ENCODE results near the gene ZSWIM6.

DNA sequence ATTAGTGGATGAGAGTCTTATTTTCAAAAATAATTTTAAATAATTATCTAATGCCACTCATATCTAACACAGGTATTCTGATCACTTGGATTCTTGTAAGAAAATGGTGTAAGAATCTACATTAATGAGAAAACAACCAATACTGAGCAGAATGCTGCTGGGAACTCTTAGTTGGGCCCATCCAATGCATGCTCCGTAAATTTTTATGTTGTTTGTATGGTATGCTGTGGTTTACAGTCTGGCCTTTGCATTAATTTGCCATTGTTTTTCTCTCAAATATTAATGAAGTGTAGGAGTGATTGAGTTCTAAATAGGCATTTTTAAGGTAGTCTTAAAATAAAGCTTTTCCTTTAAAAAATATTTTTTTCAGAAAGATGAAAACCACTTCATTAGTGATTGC, 133.4 kb downstream of the ZSWIM6 start:
- TF ChIP-seq, protein P1, sequence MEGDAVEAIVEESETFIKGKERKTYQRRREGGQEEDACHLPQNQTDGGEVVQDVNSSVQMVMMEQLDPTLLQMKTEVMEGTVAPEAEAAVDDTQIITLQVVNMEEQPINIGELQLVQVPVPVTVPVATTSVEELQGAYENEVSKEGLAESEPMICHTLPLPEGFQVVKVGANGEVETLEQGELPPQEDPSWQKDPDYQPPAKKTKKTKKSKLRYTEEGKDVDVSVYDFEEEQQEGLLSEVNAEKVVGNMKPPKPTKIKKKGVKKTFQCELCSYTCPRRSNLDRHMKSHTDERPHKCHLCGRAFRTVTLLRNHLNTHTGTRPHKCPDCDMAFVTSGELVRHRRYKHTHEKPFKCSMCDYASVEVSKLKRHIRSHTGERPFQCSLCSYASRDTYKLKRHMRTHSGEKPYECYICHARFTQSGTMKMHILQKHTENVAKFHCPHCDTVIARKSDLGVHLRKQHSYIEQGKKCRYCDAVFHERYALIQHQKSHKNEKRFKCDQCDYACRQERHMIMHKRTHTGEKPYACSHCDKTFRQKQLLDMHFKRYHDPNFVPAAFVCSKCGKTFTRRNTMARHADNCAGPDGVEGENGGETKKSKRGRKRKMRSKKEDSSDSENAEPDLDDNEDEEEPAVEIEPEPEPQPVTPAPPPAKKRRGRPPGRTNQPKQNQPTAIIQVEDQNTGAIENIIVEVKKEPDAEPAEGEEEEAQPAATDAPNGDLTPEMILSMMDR (conservative IDR thresholded peaks at IDR 0.05 in 1 of 2, IDR thresholded peaks at IDR 0.05 in 1 of 2; ENCODE audit: extremely low read depth in 1 of 2, insufficient read depth in 1 of 2, low read depth in 1 of 2, low read length in 2 of 2): no peak
- no peak for TF ChIP-seq EZH2 (IDR thresholded peaks at IDR 0.05; ENCODE audit: borderline replicate concordance, low read length)

All from mammary epithelial cell (primary cell).